Testis (tissue), 3 donors: ENCODE data around the gene LRRC31. TPM values are rescaled to one million over a fixed set of nuclear protein-coding genes. Genes with fewer than 3 reads are reported as not detected.

Experiments used
- DNase-seq: peaks from one replicate; pipeline ENCODE4 v3.0.0-alpha.2; 2019
- H3K27ac ChIP-seq, 2 donors: fragments of 200-600 bp; sonication (generic); one replicate each; pipeline ENCODE4 v1.5.1; 2019
- H3K27me3 ChIP-seq: fragments of 200-600 bp; sonication (generic); one replicate; pipeline ENCODE4 v1.5.1; 2019
- H3K36me3 ChIP-seq: fragments of 200-600 bp; sonication (generic); one replicate; pipeline ENCODE4 v1.5.1; 2017; ENCODE audit warnings: low read depth; ENCODE audit errors: missing control alignments
- H3K4me1 ChIP-seq: fragments of 200-600 bp; sonication (generic); one replicate; pipeline ENCODE4 v1.5.1; 2019
- H3K4me3 ChIP-seq, 2 donors: fragments of 200-600 bp; sonication (generic); one replicate each; pipeline ENCODE4 v1.5.1; 2017 to 2019
- H3K9me3 ChIP-seq: fragments of 200-600 bp; sonication (generic); one replicate; pipeline ENCODE4 v1.5.1; 2017
- POLR2A ChIP-seq: fragments of 450-650 bp; IDR thresholded peaks from one replicate; pipeline ENCODE4 v1.6.1; 2017; ENCODE audit warnings: antibody characterized with exemption, mild to moderate bottlenecking, moderate library complexity
- WGBS, 2 donors: methylation state at CpG; one replicate each; pipeline ENCODE4 v1.1.5; 2018; 5-methylcytosine and 5-hydroxymethylcytosine counted together
- intact Hi-C: fragments of 100-400 bp; cut with DNase I; formaldehyde crosslinking; loops from one replicate; pipeline ENCODE4 v1.15.1; 2023; ENCODE audit warnings: low total_unique reads
- polyA plus RNA-seq: library from polyadenylated mRNA; stranded (reverse); fragments of 350-450 nt; fragmentation: Illumina TruSeq; extraction: RNeasy Lipid Tissue Mini Kit (QIAGEN cat#74804); gene quantifications from one replicate; pipeline ENCODE4 v1.2.3, GENCODE V29; 2014; ENCODE audit warnings: low read depth, low replicate concordance; ENCODE audit not compliant: insufficient read depth
- total RNA-seq, 2 donors: library from RNA; depleted of rRNA; stranded (reverse); fragments of >200 nt; gene quantifications; one replicate each; pipeline ENCODE4 v1.2.3, GENCODE V29; 2016
- TF ChIP-seq, protein P1 (sequence below), 3 experiments: fragments of 450-650 bp in 2 of 3; fragments of 200-600 bp in 1 of 3; sonication (generic) in 1 of 3; IDR thresholded peaks; one replicate each; pipeline ENCODE4 v1.5.1; 2016 to 2019; ENCODE audit warnings: antibody characterized with exemption in 3 of 3, mild to moderate bottlenecking in 2 of 3, moderate library complexity in 1 of 3

Gene LRRC31
- total and polyA plus RNA-seq, 3 donors from 2014 or later: 0.15 to 0.24 (median 0.19) TPM

DNA sequence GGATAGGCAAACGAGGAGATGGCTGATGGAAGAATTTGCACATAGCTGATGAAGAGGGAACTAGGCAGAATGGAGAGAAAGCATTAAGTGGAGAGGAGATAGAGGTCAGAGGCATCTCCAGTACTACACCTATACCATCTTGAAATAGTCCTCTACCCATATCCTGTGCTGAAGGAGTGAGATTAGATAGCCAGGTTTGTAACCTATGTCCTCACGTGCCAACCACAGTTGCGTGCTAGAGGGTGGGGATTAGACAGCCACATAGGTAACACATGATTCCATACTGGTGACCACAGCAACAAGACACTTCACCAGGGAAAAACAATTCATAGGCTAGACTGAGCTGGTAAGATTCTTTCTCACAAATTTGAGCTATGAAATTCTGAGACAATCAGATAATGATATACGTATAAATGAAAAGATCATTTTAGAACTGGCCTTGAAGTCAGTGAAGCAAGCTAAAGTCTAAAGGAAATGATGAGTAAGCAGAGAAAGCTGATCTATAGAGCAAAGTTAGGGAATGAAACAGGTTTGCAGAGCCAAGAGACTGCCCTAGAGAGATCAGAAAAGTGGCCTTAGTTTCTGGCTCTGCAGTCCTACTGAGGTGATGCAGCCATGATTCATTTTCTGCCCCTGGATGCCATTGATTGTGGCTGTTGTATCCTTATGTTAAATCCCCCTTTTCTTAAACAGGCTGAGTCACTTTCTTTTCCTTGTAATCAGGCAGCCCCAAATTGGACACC lies 78.9 kb downstream of the LRRC31 start:
- H3K36me3 ChIP-seq: no peaks in the 10 kb centered on the region
- no peaks in the 10 kb centered on the region for H3K9me3 ChIP-seq
- H3K4me1 ChIP-seq: no peaks in the 10 kb centered on the region
- intact Hi-C loops: no loop called here
- 80 to 84% methylated on average over 4 of the region's 4 CpGs for WGBS, 2 donors
- H3K27me3 ChIP-seq: no peaks in the 10 kb centered on the region
- no peak overlapping the region for H3K27ac ChIP-seq
- TF ChIP-seq POLR2A: no peak
- TF ChIP-seq, protein P1, sequence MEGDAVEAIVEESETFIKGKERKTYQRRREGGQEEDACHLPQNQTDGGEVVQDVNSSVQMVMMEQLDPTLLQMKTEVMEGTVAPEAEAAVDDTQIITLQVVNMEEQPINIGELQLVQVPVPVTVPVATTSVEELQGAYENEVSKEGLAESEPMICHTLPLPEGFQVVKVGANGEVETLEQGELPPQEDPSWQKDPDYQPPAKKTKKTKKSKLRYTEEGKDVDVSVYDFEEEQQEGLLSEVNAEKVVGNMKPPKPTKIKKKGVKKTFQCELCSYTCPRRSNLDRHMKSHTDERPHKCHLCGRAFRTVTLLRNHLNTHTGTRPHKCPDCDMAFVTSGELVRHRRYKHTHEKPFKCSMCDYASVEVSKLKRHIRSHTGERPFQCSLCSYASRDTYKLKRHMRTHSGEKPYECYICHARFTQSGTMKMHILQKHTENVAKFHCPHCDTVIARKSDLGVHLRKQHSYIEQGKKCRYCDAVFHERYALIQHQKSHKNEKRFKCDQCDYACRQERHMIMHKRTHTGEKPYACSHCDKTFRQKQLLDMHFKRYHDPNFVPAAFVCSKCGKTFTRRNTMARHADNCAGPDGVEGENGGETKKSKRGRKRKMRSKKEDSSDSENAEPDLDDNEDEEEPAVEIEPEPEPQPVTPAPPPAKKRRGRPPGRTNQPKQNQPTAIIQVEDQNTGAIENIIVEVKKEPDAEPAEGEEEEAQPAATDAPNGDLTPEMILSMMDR (IDR thresholded peaks at IDR 0.05): no peak
- DNase-seq: no peak
- no peak overlapping the region for H3K4me3 ChIP-seq

DNA sequence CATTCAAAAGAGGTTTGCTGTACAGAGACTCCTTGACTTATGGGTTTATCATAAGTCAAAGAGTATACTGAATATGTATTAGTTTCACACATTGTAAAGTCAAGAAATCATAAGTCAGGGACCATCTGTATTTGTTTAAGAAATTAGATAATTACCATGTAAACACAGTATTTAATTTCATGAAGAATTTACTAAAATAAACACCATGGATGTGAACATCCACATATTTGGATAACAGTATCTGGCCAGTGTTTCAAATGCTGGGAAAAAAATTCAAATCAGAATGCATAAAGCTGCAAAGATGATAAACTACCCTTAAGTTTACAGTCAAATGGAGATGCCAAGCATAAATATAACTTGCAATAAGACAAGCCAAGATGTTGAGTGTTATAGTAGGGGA lies 79.5 kb downstream of the LRRC31 start:
- H3K9me3 ChIP-seq: no peaks in the 10 kb centered on the region
- intact Hi-C loops: no loop called here
- no peaks in the 10 kb centered on the region for H3K36me3 ChIP-seq
- no peaks in the 10 kb centered on the region for H3K4me1 ChIP-seq
- H3K27me3 ChIP-seq: no peaks in the 10 kb centered on the region
- DNase-seq: no peak
- TF ChIP-seq, protein P1 (IDR thresholded peaks at IDR 0.05): no peak
- TF ChIP-seq POLR2A: no peak
- no peak overlapping the region for H3K4me3 ChIP-seq
- H3K27ac ChIP-seq: no peak overlapping the region

Other genes with a start within 250 kb of the LRRC31 start
- gene MECOM, start 206.2 kb downstream of the LRRC31 start, total RNA-seq: 10 to 100 TPM in 1 of 2 donors, 1 to 10 TPM in 1; 5.2 to 13.5 TPM
- gene MECOM, start 206.2 kb downstream of the LRRC31 start, polyA plus RNA-seq: 6.7 TPM
- gene TERC, start 104.9 kb downstream of the LRRC31 start, total RNA-seq: 1,000 to 10,000 TPM in 1 of 2 donors, 100 to 1,000 TPM in 1; 512 to 1,059 TPM
- gene TERC, start 104.9 kb downstream of the LRRC31 start, polyA plus RNA-seq: not detected
- 10 to 100 TPM; 26.7 to 47.4 TPM for gene ACTRT3, start 100.4 kb downstream of the LRRC31 start, total RNA-seq
- 104 TPM for gene ACTRT3, start 100.4 kb downstream of the LRRC31 start, polyA plus RNA-seq
- 10 to 100 TPM; 14.6 to 22.4 TPM for gene MYNN, start 96.5 kb downstream of the LRRC31 start, total RNA-seq
- 27.0 TPM for gene MYNN, start 96.5 kb downstream of the LRRC31 start, polyA plus RNA-seq
- 1 to 10 TPM in 1 of 2 donors, under 1 TPM in 1; 0.68 to 1.3 TPM for gene LRRIQ4, start 57.1 kb downstream of the LRRC31 start, total RNA-seq
- 3.4 TPM for gene LRRIQ4, start 57.1 kb downstream of the LRRC31 start, polyA plus RNA-seq
- 1 to 10 TPM; 9.4 to 9.7 TPM for gene LRRC34, start 57.0 kb downstream of the LRRC31 start, total RNA-seq
- gene LRRC34, start 57.0 kb downstream of the LRRC31 start, polyA plus RNA-seq: 32.8 TPM
- under 1 TPM in 1 of 2 donors, not detected in 1; 0.68 TPM for gene SAMD7, start 41.6 kb upstream of the LRRC31 start, total RNA-seq
- gene SAMD7, start 41.6 kb upstream of the LRRC31 start, polyA plus RNA-seq: 0.25 TPM
- gene SEC62, start 96.9 kb upstream of the LRRC31 start, total RNA-seq: 10 to 100 TPM; 44.7 to 45.1 TPM
- gene SEC62, start 96.9 kb upstream of the LRRC31 start, polyA plus RNA-seq: 23.2 TPM
- 1 to 10 TPM; 3.9 to 4.2 TPM for gene GPR160, start 168.1 kb upstream of the LRRC31 start, total RNA-seq
- gene GPR160, start 168.1 kb upstream of the LRRC31 start, polyA plus RNA-seq: 10.4 TPM